GM12875 (cell line): ENCODE data around the gene SGO2.
"Not testable (repeated sequence)": the region's sequence is repeated elsewhere in the genome, so short reads cannot be mapped to it uniquely, and the experiment has no call there.

Source experiments
- H3K4me3 ChIP-seq: one replicate; pipeline ENCODE4 v1.5.1; 2011; ENCODE audit warnings: low read depth, low read length, control low read depth
- CTCF ChIP-seq: IDR thresholded peaks from 2 replicates; pipeline ENCODE4 v1.5.1; 2011; ENCODE audit warnings: low read depth, mild to moderate bottlenecking, control low read depth, inconsistent platforms, low read length, moderate library complexity, borderline replicate concordance; ENCODE audit not compliant: insufficient read depth

Gene SGO2

GRCh38 chr2:200600549-200601225, 74.7 kb downstream of the SGO2 start:
- TF ChIP-seq CTCF: no peak
- H3K4me3 ChIP-seq: no peak overlapping the region

- no peak overlapping the region for H3K4me3 ChIP-seq
- no peak for TF ChIP-seq CTCF
These were observed 76.6 kb downstream of the SGO2 start for GRCh38 chr2:200602584-200602983.

GRCh38 chr2:200603972-200604371, 78.0 kb downstream of the SGO2 start:
- no peak overlapping the region for H3K4me3 ChIP-seq
- TF ChIP-seq CTCF: no peak

GRCh38 chr2:200604571-200605255, 78.7 kb downstream of the SGO2 start:
- no peak for TF ChIP-seq CTCF
- H3K4me3 ChIP-seq: no peak overlapping the region

GRCh38 chr2:200608341-200609027, 82.5 kb downstream of the SGO2 start:
- no peak overlapping the region for H3K4me3 ChIP-seq
- TF ChIP-seq CTCF: no peak

DNA sequence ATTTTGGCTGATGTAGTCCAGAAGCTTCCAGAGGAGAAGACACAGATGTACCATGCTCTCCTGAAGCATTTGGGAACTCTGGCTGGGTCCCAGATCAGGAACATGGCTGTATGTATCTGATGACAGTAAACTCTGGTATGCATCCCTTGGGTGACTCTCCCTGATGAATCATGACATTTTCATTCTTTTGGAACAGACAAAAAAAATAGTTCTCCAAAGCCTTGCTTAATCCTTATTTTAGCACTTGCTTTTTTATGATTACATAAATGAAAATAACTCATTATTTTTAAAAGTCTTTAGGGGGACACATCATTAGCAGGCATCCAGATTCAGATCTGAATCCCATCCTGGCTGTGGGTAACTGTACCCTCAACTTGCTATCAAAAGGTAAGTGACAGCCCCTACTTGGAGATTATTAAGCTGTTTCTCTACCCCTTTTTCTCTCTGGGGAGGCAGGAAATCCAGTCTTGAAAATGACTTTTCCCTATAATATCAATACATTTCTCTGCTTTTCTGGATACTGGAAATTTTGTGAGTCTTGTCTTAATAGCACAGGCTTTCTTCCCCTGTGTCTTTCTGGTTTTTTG, 83.1 kb downstream of the SGO2 start:
- TF ChIP-seq CTCF: no peak
- no peak overlapping the region for H3K4me3 ChIP-seq

GRCh38 chr2:200610217-200610616, 84.2 kb downstream of the SGO2 start:
- H3K4me3 ChIP-seq: not testable (repeated sequence)
